OCI-LY7 (cell line): Measurements from ENCODE around the gene TBX5. TPM values are rescaled to one million over a fixed set of nuclear protein-coding genes. Genes with fewer than 3 reads are reported as not detected.

ENCODE experiments used
- BruUV-seq: library from RNA; stranded (reverse); fragments of 400-500 nt; replicated peaks from 2 replicates; lab custom pipeline; 2021; lab: Mats Ljungman, UMichigan
- CTCF ChIA-PET: fragments of 300-600 bp; sonication (Branson Sonifier 250); formaldehyde crosslinking; loops from one replicate; lab custom pipeline; 2022; ENCODE audit warnings: antibody characterized with exemption; ENCODE audit not compliant: unreplicated experiment; lab: Charles Lee
- POLR2A ChIA-PET: fragments of 300-600 bp; sonication (Branson Sonifier 250); formaldehyde crosslinking; loops from one replicate; lab custom pipeline; 2022; ENCODE audit warnings: antibody characterized with exemption; lab: Charles Lee
- DNase-seq: peaks from one replicate; pipeline ENCODE4 v3.0.0-alpha.2; 2015; ENCODE audit warnings: low spot score
- H2AFZ ChIP-seq: fragments of 200-600 bp; sonication (generic), shearing (Covaris generic); 2 replicates; pipeline ENCODE4 v1.6.1; 2014; ENCODE audit warnings: mild to moderate bottlenecking, antibody characterized with exemption, low read length, moderate library complexity
- H3K27ac ChIP-seq: fragments of 200-600 bp; sonication (generic); 2 replicates; pipeline ENCODE4 v1.5.1; 2014; ENCODE audit warnings: mixed run types, low read depth, mild to moderate bottlenecking, moderate library complexity, low read length, inconsistent platforms; ENCODE audit not compliant: poor library complexity, severe bottlenecking
- H3K36me3 ChIP-seq: fragments of 200-600 bp; sonication (generic); 2 replicates; pipeline ENCODE4 v1.6.1; 2014; ENCODE audit warnings: mild to moderate bottlenecking, antibody characterized with exemption, low read length, moderate library complexity, mixed read lengths; ENCODE audit not compliant: insufficient read depth
- H3K4me1 ChIP-seq: fragments of 200-600 bp; sonication (generic); 2 replicates; pipeline ENCODE4 v1.5.1; 2014; ENCODE audit warnings: mild to moderate bottlenecking, low read length; ENCODE audit not compliant: insufficient read depth, poor library complexity, severe bottlenecking
- H3K4me2 ChIP-seq: fragments of 200-600 bp; sonication (generic); 2 replicates; pipeline ENCODE4 v1.6.1; 2014; ENCODE audit warnings: mild to moderate bottlenecking, low read length
- H3K4me3 ChIP-seq: fragments of 200-600 bp; sonication (generic); 2 replicates; pipeline ENCODE4 v1.5.1; 2014; ENCODE audit warnings: mild to moderate bottlenecking, low read depth, low read length; ENCODE audit not compliant: poor library complexity, severe bottlenecking
- H3K79me2 ChIP-seq: fragments of 200-600 bp; sonication (generic); 2 replicates; pipeline ENCODE4 v1.6.1; 2016; ENCODE audit warnings: low read depth, mild to moderate bottlenecking, low read length, moderate library complexity, mixed read lengths; ENCODE audit not compliant: insufficient read depth
- H3K9me2 ChIP-seq: fragments of 200-600 bp; sonication (generic); 2 replicates; pipeline ENCODE4 v1.6.1; 2016; ENCODE audit warnings: mild to moderate bottlenecking, low read length, mixed read lengths; ENCODE audit not compliant: insufficient read depth
- H3K9me3 ChIP-seq: fragments of 200-600 bp; sonication (generic); 2 replicates; pipeline ENCODE4 v1.6.1; 2014; ENCODE audit warnings: mild to moderate bottlenecking, mixed run types, low read length, mixed read lengths
- H4K20me1 ChIP-seq: fragments of 200-600 bp; sonication (generic); 2 replicates; pipeline ENCODE4 v1.6.1; 2014; ENCODE audit warnings: mild to moderate bottlenecking, antibody characterized with exemption, low read length, moderate library complexity, mixed read lengths; ENCODE audit not compliant: insufficient read depth
- EZH2phosphoT487 ChIP-seq: fragments of 200-600 bp; sonication (generic); IDR thresholded peaks from 2 replicates; pipeline ENCODE4 v1.6.1; 2018; ENCODE audit warnings: low read depth, borderline replicate concordance, mild to moderate bottlenecking, mixed run types, antibody characterized with exemption, low read length, moderate library complexity, mixed read lengths
- intact Hi-C: fragments of 100-400 bp; cut with micrococcal nuclease; formaldehyde crosslinking; loops from one replicate; pipeline ENCODE4 v1.10.0; 2022; ENCODE audit not compliant: unreplicated experiment
- total RNA-seq, 2 experiments: library from RNA; depleted of rRNA in 1 of 2; stranded (reverse); fragments of >200 nt in 1 of 2; shearing (Covaris generic) in 1 of 2; gene quantifications; 2 replicates each; pipeline ENCODE4 v1.2.3, GENCODE V29; 2014 to 2022
- TF ChIP-seq, protein P1 (sequence below): fragments of 200-600 bp; sonication (generic); conservative IDR thresholded peaks from 2 replicates; pipeline ENCODE4 v1.5.1; 2014; ENCODE audit warnings: mild to moderate bottlenecking, antibody characterized with exemption, low read length, moderate library complexity, mixed read lengths

TBX5 gene
- total RNA-seq, 2 experiments from 2014 or later: not detected

GRCh38 chr12:114406984-114407841 is 1.3 kb upstream of the TBX5 start:
- no peaks in the 10 kb centered on the region for H3K9me3 ChIP-seq
- TF ChIP-seq, protein P1, sequence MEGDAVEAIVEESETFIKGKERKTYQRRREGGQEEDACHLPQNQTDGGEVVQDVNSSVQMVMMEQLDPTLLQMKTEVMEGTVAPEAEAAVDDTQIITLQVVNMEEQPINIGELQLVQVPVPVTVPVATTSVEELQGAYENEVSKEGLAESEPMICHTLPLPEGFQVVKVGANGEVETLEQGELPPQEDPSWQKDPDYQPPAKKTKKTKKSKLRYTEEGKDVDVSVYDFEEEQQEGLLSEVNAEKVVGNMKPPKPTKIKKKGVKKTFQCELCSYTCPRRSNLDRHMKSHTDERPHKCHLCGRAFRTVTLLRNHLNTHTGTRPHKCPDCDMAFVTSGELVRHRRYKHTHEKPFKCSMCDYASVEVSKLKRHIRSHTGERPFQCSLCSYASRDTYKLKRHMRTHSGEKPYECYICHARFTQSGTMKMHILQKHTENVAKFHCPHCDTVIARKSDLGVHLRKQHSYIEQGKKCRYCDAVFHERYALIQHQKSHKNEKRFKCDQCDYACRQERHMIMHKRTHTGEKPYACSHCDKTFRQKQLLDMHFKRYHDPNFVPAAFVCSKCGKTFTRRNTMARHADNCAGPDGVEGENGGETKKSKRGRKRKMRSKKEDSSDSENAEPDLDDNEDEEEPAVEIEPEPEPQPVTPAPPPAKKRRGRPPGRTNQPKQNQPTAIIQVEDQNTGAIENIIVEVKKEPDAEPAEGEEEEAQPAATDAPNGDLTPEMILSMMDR: no peak
- TF ChIP-seq EZH2phosphoT487: no peak
- ChIA-PET POLR2A (no interaction called here), CTCF (no interaction called here)
- no TSS peak for BruUV-seq
- no peak for DNase-seq
- intact Hi-C loops: no loop called here
- H3K9me2 ChIP-seq: no peaks in the 10 kb centered on the region
- no peaks in the 10 kb centered on the region for H3K36me3 ChIP-seq
- H3K27ac ChIP-seq: no peak overlapping the region
- no peak overlapping the region for H3K4me2 ChIP-seq
- H3K4me1 ChIP-seq: no peaks in the 10 kb centered on the region
- no peaks in the 10 kb centered on the region for H4K20me1 ChIP-seq
- no peaks in the 10 kb centered on the region for H3K79me2 ChIP-seq
- H2AFZ ChIP-seq: no peak overlapping the region
- no peak overlapping the region for H3K4me3 ChIP-seq

DNA sequence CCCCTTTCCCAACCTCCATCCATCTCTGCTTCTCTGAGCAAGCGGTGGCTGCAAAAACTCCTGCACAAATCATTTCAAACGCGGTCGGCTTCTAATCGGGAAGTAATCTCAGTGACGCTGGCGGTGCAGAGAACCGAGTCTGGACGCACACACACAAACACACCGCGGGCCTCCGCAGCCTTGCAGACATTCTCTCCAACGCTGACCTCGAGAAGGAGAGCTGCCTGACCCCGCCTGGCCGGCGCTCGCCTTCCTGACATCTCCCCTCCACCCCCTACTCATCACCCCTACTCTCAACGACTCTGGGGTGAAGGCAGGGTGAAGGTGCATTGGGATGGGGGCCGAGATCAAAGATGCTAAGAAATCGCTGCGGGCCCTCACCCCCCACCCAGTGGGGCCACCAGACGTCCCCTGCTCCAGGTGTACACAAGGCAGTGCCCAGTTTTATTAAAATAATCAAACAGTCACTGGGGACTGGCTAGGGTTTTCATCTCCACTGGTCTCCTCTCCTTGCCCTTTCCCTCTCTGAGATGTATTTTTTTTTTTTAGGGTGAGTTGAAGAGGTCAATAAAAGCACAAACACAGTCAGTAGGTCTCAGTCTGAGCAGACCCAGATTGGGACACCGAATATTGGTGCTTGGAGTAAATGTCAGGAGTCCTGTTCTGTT is 506 bp upstream of the TBX5 start:
- no peaks in the 10 kb centered on the region for H4K20me1 ChIP-seq
- POLR2A ChIA-PET: no interaction called here
- no peak overlapping the region for H3K27ac ChIP-seq
- TF ChIP-seq, protein P1: no peak
- TF ChIP-seq EZH2phosphoT487: no peak
- no peak overlapping the region for H3K4me2 ChIP-seq
- H3K9me3 ChIP-seq: no peaks in the 10 kb centered on the region
- no peak overlapping the region for H2AFZ ChIP-seq
- DNase-seq: no peak
- no peaks in the 10 kb centered on the region for H3K79me2 ChIP-seq
- intact Hi-C loops: no loop called here
- no peaks in the 10 kb centered on the region for H3K9me2 ChIP-seq
- no peak overlapping the region for H3K4me3 ChIP-seq
- no peaks in the 10 kb centered on the region for H3K4me1 ChIP-seq
- CTCF ChIA-PET: no interaction called here
- no peaks in the 10 kb centered on the region for H3K36me3 ChIP-seq
- BruUV-seq: no TSS peak
